ENCODE data around the gene DDX39B.

Gene DDX39B

GRCh38 chr6:31580807-31581433 is 39.1 kb upstream of the DDX39B start:
- Histone ChIP-seq H3K27ac (ENCODE audit: low read length) (peak overlapping the region; percentile 79), H3K4me1 (ENCODE audit: control insufficient read depth, insufficient read depth, low read length) (peaks cover 19% of the 10 kb centered on the region)

DNA sequence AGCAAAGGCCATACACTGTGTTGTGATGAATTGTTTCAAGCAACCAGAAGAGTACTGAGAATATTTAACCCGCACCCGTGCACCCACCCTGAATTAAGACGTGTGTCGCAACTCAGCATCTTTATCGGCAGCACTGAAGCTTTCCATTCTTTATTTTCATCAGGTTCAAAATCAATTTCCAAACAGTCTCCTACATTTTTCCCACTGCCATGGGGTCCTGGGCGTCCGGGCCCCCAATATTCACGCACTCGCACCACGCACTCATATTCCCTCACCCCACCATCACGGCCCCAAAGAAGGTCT is 38.6 kb upstream of the DDX39B start:
- peaks cover 19% of the 10 kb centered on the region for H3K4me1 ChIP-seq (ENCODE audit: control insufficient read depth, insufficient read depth, low read length)
- peak overlapping the region; percentile 79 for H3K27ac ChIP-seq (ENCODE audit: low read length)
- H3K9ac ChIP-seq (ENCODE audit: low read length in 2 of 2): peak overlapping the region; percentile 88 to 91
- H3K36me3 ChIP-seq (ENCODE audit: control insufficient read depth in 2 of 2, insufficient read depth in 2 of 2, low read length in 2 of 2): no peaks in the 10 kb centered on the region
- H3K27me3 ChIP-seq (ENCODE audit: control insufficient read depth in 1 of 2, insufficient read depth in 2 of 2, low read length in 2 of 2): no peaks in the 10 kb centered on the region
- H3K4me3 ChIP-seq (ENCODE audit: low read length in 2 of 2): peak overlapping the region; percentile 92 to 94
- H3K9me3 ChIP-seq (ENCODE audit: control insufficient read depth in 2 of 2, low read length in 2 of 2): no peaks in the 10 kb centered on the region

More at GRCh38 chr6:31580807-31581433, 39.1 kb upstream of the DDX39B start:
- Histone ChIP-seq H3K36me3 (ENCODE audit: control insufficient read depth in 2 of 2, insufficient read depth in 2 of 2, low read length in 2 of 2) (no peaks in the 10 kb centered on the region), H3K9ac (ENCODE audit: low read length in 2 of 2) (peak overlapping the region; percentile 88 to 91), H3K9me3 (ENCODE audit: control insufficient read depth in 2 of 2, low read length in 2 of 2) (no peaks in the 10 kb centered on the region), H3K4me3 (ENCODE audit: low read length in 2 of 2) (peak overlapping the region; percentile 92 to 94), H3K27me3 (ENCODE audit: control insufficient read depth in 1 of 2, insufficient read depth in 2 of 2, low read length in 2 of 2) (no peaks in the 10 kb centered on the region)

GRCh38 chr6:31579546-31580437 is 38.0 kb upstream of the DDX39B start:
- Histone ChIP-seq H3K27me3 (ENCODE audit: control insufficient read depth in 1 of 2, insufficient read depth in 2 of 2, low read length in 2 of 2) (no peaks in the 10 kb centered on the region), H3K9me3 (ENCODE audit: control insufficient read depth in 2 of 2, low read length in 2 of 2) (no peaks in the 10 kb centered on the region), H3K9ac (ENCODE audit: low read length in 2 of 2) (peak overlapping the region in 1 of 2 donors; percentile 91), H3K4me3 (ENCODE audit: low read length in 2 of 2) (peak overlapping the region; percentile 92 to 94), H3K27ac (ENCODE audit: low read length) (peak overlapping the region; percentile 79), H3K4me1 (ENCODE audit: control insufficient read depth, insufficient read depth, low read length) (peaks cover 19% of the 10 kb centered on the region), H3K36me3 (ENCODE audit: control insufficient read depth in 2 of 2, insufficient read depth in 2 of 2, low read length in 2 of 2) (no peaks in the 10 kb centered on the region)

GRCh38 chr6:31579119-31579505 is 37.3 kb upstream of the DDX39B start:
- Histone ChIP-seq H3K27ac (ENCODE audit: low read length) (no peak overlapping the region), H3K4me1 (ENCODE audit: control insufficient read depth, insufficient read depth, low read length) (peaks cover 19% of the 10 kb centered on the region), H3K27me3 (ENCODE audit: control insufficient read depth in 1 of 2, insufficient read depth in 2 of 2, low read length in 2 of 2) (no peaks in the 10 kb centered on the region), H3K9me3 (ENCODE audit: control insufficient read depth in 2 of 2, low read length in 2 of 2) (no peaks in the 10 kb centered on the region), H3K4me3 (ENCODE audit: low read length in 2 of 2) (no peak overlapping the region), H3K36me3 (ENCODE audit: control insufficient read depth in 2 of 2, insufficient read depth in 2 of 2, low read length in 2 of 2) (no peaks in the 10 kb centered on the region), H3K9ac (ENCODE audit: low read length in 2 of 2) (no peak overlapping the region)

GRCh38 chr6:31578184-31579118 is 36.6 kb upstream of the DDX39B start:
- H3K9me3 ChIP-seq (ENCODE audit: control insufficient read depth in 2 of 2, low read length in 2 of 2): no peaks in the 10 kb centered on the region
- no peak overlapping the region for H3K27ac ChIP-seq (ENCODE audit: low read length)
- no peak overlapping the region for H3K4me3 ChIP-seq (ENCODE audit: low read length in 2 of 2)
- peaks cover 19% of the 10 kb centered on the region for H3K4me1 ChIP-seq (ENCODE audit: control insufficient read depth, insufficient read depth, low read length)
- H3K36me3 ChIP-seq (ENCODE audit: control insufficient read depth in 2 of 2, insufficient read depth in 2 of 2, low read length in 2 of 2): no peaks in the 10 kb centered on the region
- H3K27me3 ChIP-seq (ENCODE audit: control insufficient read depth in 1 of 2, insufficient read depth in 2 of 2, low read length in 2 of 2): no peaks in the 10 kb centered on the region
- H3K9ac ChIP-seq (ENCODE audit: low read length in 2 of 2): no peak overlapping the region

DNA sequence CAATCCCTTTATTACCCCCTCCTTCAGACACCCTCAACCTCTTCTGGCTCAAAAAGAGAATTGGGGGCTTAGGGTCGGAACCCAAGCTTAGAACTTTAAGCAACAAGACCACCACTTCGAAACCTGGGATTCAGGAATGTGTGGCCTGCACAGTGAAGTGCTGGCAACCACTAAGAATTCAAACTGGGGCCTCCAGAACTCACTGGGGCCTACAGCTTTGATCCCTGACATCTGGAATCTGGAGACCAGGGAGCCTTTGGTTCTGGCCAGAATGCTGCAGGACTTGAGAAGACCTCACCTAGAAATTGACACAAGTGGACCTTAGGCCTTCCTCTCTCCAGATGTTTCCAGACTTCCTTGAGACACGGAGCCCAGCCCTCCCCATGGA is 35.8 kb upstream of the DDX39B start:
- no peaks in the 10 kb centered on the region for H3K9me3 ChIP-seq (ENCODE audit: control insufficient read depth in 2 of 2, low read length in 2 of 2)
- no peak overlapping the region for H3K9ac ChIP-seq (ENCODE audit: low read length in 2 of 2)
- H3K27ac ChIP-seq (ENCODE audit: low read length): no peak overlapping the region
- peaks cover 19% of the 10 kb centered on the region for H3K4me1 ChIP-seq (ENCODE audit: control insufficient read depth, insufficient read depth, low read length)
- no peaks in the 10 kb centered on the region for H3K36me3 ChIP-seq (ENCODE audit: control insufficient read depth in 2 of 2, insufficient read depth in 2 of 2, low read length in 2 of 2)
- no peaks in the 10 kb centered on the region for H3K27me3 ChIP-seq (ENCODE audit: control insufficient read depth in 1 of 2, insufficient read depth in 2 of 2, low read length in 2 of 2)
- H3K4me3 ChIP-seq (ENCODE audit: low read length in 2 of 2): no peak overlapping the region

DNA sequence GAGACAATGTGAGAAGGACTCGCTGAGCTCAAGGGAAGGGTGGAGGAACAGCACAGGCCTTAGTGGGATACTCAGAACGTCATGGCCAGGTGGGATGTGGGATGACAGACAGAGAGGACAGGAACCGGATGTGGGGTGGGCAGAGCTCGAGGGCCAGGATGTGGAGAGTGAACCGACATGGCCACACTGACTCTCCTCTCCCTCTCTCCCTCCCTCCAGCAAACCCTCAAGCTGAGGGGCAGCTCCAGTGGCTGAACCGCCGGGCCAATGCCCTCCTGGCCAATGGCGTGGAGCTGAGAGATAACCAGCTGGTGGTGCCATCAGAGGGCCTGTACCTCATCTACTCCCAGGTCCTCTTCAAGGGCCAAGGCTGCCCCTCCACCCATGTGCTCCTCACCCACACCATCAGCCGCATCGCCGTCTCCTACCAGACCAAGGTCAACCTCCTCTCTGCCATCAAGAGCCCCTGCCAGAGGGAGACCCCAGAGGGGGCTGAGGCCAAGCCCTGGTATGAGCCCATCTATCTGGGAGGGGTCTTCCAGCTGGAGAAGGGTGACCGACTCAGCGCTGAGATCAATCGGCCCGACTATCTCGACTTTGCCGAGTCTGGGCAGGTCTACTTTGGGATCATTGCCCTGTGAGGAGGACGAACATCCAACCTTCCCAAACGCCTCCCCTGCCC is 35.2 kb upstream of the DDX39B start:
- H3K4me1 ChIP-seq (ENCODE audit: control insufficient read depth, insufficient read depth, low read length): peaks cover 17% of the 10 kb centered on the region
- no peaks in the 10 kb centered on the region for H3K36me3 ChIP-seq (ENCODE audit: control insufficient read depth in 2 of 2, insufficient read depth in 2 of 2, low read length in 2 of 2)
- no peaks in the 10 kb centered on the region for H3K9me3 ChIP-seq (ENCODE audit: control insufficient read depth in 2 of 2, low read length in 2 of 2)
- H3K9ac ChIP-seq (ENCODE audit: low read length in 2 of 2): no peak overlapping the region
- no peak overlapping the region for H3K27ac ChIP-seq (ENCODE audit: low read length)
- no peaks in the 10 kb centered on the region for H3K27me3 ChIP-seq (ENCODE audit: control insufficient read depth in 1 of 2, insufficient read depth in 2 of 2, low read length in 2 of 2)
- peak overlapping the region in 1 of 2 donors; percentile 15 for H3K4me3 ChIP-seq (ENCODE audit: low read length in 2 of 2)

GRCh38 chr6:31575952-31576685 is 34.3 kb upstream of the DDX39B start:
- H3K27ac ChIP-seq (ENCODE audit: low read length): peak overlapping the region; percentile 49
- H3K36me3 ChIP-seq (ENCODE audit: control insufficient read depth in 2 of 2, insufficient read depth in 2 of 2, low read length in 2 of 2): no peaks in the 10 kb centered on the region
- peaks cover 10% of the 10 kb centered on the region for H3K4me1 ChIP-seq (ENCODE audit: control insufficient read depth, insufficient read depth, low read length)
- H3K27me3 ChIP-seq (ENCODE audit: control insufficient read depth in 1 of 2, insufficient read depth in 2 of 2, low read length in 2 of 2): no peaks in the 10 kb centered on the region
- peak overlapping the region; percentile 42 to 60 for H3K9ac ChIP-seq (ENCODE audit: low read length in 2 of 2)
- peak overlapping the region; percentile 56 to 64 for H3K4me3 ChIP-seq (ENCODE audit: low read length in 2 of 2)
- H3K9me3 ChIP-seq (ENCODE audit: control insufficient read depth in 2 of 2, low read length in 2 of 2): no peaks in the 10 kb centered on the region

DNA sequence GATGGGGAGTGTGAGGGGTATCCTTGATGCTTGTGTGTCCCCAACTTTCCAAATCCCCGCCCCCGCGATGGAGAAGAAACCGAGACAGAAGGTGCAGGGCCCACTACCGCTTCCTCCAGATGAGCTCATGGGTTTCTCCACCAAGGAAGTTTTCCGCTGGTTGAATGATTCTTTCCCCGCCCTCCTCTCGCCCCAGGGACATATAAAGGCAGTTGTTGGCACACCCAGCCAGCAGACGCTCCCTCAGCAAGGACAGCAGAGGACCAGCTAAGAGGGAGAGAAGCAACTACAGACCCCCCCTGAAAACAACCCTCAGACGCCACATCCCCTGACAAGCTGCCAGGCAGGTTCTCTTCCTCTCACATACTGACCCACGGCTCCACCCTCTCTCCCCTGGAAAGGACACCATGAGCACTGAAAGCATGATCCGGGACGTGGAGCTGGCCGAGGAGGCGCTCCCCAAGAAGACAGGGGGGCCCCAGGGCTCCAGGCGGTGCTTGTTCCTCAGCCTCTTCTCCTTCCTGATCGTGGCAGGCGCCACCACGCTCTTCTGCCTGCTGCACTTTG is 33.6 kb upstream of the DDX39B start, which contains the start of gene TNF:
Gene TNF (plus strand): TSS at position 231 of the 567 bp plus-strand sequence. CDS start 177 bp downstream, at position 408.
- H3K36me3 ChIP-seq (ENCODE audit: control insufficient read depth in 2 of 2, insufficient read depth in 2 of 2, low read length in 2 of 2): no peaks in the 10 kb centered on the region
- H3K9ac ChIP-seq (ENCODE audit: low read length in 2 of 2): peak within 1 kb of the TSS; percentile 42 to 60
- no peaks in the 10 kb centered on the region for H3K9me3 ChIP-seq (ENCODE audit: control insufficient read depth in 2 of 2, low read length in 2 of 2)
- peak within 1 kb of the TSS; percentile 49 for H3K27ac ChIP-seq (ENCODE audit: low read length)
- H3K4me3 ChIP-seq (ENCODE audit: low read length in 2 of 2): peak within 1 kb of the TSS; percentile 56 to 64
- peaks cover 3% of the 10 kb centered on the region for H3K4me1 ChIP-seq (ENCODE audit: control insufficient read depth, insufficient read depth, low read length)
- H3K27me3 ChIP-seq (ENCODE audit: control insufficient read depth in 1 of 2, insufficient read depth in 2 of 2, low read length in 2 of 2): no peaks in the 10 kb centered on the region

Data from stomach smooth muscle (tissue), 2 donors.